Smooth muscle cell (in vitro differentiated cells): ENCODE data around the gene USP16. TPM values are rescaled to one million over a fixed set of nuclear protein-coding genes. Genes with fewer than 3 reads are reported as not detected.
A peak's percentile ranks its signal among the peaks of the same experiment; 100 is the strongest.
"Not testable (repeated sequence)": the region's sequence is repeated elsewhere in the genome, so short reads cannot be mapped to it uniquely, and the experiment has no call there.

Experiments used
- DNase-seq: peaks from one replicate; lab custom pipeline; 2025; ENCODE audit not compliant: unreplicated experiment; lab: John Stamatoyannopoulos, UW
- H2AFZ ChIP-seq: fragments of 200-600 bp; sonication (generic); 2 replicates; pipeline ENCODE4 v1.6.0; 2016; ENCODE audit warnings: antibody characterized with exemption, low read depth, mild to moderate bottlenecking
- H3F3A ChIP-seq: fragments of 200-600 bp; sonication (generic); 2 replicates; pipeline ENCODE4 v1.6.0; 2017; ENCODE audit warnings: antibody characterized with exemption, low read depth
- H3K27ac ChIP-seq: fragments of 200-600 bp; sonication (generic); 2 replicates; pipeline ENCODE4 v1.5.1; 2016; ENCODE audit warnings: low read depth, mild to moderate bottlenecking
- H3K27me3 ChIP-seq: fragments of 200-600 bp; sonication (generic); 2 replicates; pipeline ENCODE4 v1.6.1; 2016; ENCODE audit warnings: low read depth, mild to moderate bottlenecking
- H3K36me3 ChIP-seq: fragments of 200-600 bp; sonication (generic); 2 replicates; pipeline ENCODE4 v1.5.1; 2016; ENCODE audit warnings: low read depth
- H3K4me1 ChIP-seq: fragments of 200-600 bp; sonication (generic); 2 replicates; pipeline ENCODE4 v1.5.1; 2016; ENCODE audit warnings: low read depth
- H3K4me2 ChIP-seq: fragments of 200-600 bp; sonication (generic); 2 replicates; pipeline ENCODE4 v1.6.0; 2016; ENCODE audit warnings: mild to moderate bottlenecking
- H3K4me3 ChIP-seq: fragments of 200-600 bp; sonication (generic); 2 replicates; pipeline ENCODE4 v1.5.1; 2016; ENCODE audit warnings: mild to moderate bottlenecking
- H3K79me2 ChIP-seq: fragments of 200-600 bp; sonication (generic); 2 replicates; pipeline ENCODE4 v1.6.0; 2016; ENCODE audit warnings: low read depth, mild to moderate bottlenecking
- H3K9ac ChIP-seq: fragments of 200-600 bp; sonication (generic); 2 replicates; pipeline ENCODE4 v1.6.0; 2016; ENCODE audit warnings: low read depth
- H3K9me3 ChIP-seq: fragments of 200-600 bp; sonication (generic); replicated peaks from 2 replicates; pipeline ENCODE4 v1.5.1; 2016; ENCODE audit warnings: low read depth
- H4K20me1 ChIP-seq: fragments of 200-600 bp; sonication (generic); 2 replicates; pipeline ENCODE4 v1.6.0; 2016; ENCODE audit warnings: low read depth
- WGBS: methylation state at CpG from one replicate; pipeline ENCODE4 v1.1.7; 2016; ENCODE audit warnings: low lambda C conversion rate; 5-methylcytosine and 5-hydroxymethylcytosine counted together
- polyA plus RNA-seq: library from polyadenylated mRNA; unstranded; fragments of >200 nt; fragmentation: Nextera tagmentation; extraction: Ambion mirVana; gene quantifications from 2 replicates; pipeline ENCODE4 v1.2.1, GENCODE V29; 2016
- total RNA-seq: library from RNA; depleted of rRNA; stranded (reverse); fragments of >200 nt; gene quantifications from 2 replicates; pipeline ENCODE4 v1.2.3, GENCODE V29; 2014
- TF ChIP-seq, protein P1 (sequence below): fragments of 200-600 bp; sonication (generic); IDR thresholded peaks from 2 replicates; pipeline ENCODE4 v1.5.1; 2017; ENCODE audit warnings: borderline replicate concordance, mild to moderate bottlenecking, antibody characterized with exemption; ENCODE audit not compliant: insufficient read depth, poor library complexity, severe bottlenecking

USP16 gene
- total and polyA plus RNA-seq, 2 experiments from 2014 or later = 25.9 to 37.0 TPM

DNA sequence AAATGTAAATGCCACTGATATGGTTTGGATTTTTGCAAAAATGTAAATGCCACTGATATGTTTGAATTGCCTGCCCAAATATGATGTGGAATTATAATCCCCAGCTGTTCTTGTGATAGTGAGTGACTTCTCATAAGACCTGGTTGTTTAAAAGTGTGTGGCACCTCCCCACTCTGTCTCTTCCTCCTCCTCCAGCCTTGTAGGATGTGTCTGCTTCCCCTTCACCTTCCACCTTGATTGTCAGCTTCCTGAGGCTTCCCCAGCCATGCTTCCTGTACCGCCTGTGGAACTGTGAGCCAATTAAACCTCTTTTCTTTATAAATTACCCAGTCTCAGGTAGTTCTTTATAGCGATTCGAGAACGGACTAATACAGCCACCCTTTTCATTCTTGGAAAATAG, 50.3 kb downstream of the USP16 start:
- no peak overlapping the region for H3K4me2 ChIP-seq

DNA sequence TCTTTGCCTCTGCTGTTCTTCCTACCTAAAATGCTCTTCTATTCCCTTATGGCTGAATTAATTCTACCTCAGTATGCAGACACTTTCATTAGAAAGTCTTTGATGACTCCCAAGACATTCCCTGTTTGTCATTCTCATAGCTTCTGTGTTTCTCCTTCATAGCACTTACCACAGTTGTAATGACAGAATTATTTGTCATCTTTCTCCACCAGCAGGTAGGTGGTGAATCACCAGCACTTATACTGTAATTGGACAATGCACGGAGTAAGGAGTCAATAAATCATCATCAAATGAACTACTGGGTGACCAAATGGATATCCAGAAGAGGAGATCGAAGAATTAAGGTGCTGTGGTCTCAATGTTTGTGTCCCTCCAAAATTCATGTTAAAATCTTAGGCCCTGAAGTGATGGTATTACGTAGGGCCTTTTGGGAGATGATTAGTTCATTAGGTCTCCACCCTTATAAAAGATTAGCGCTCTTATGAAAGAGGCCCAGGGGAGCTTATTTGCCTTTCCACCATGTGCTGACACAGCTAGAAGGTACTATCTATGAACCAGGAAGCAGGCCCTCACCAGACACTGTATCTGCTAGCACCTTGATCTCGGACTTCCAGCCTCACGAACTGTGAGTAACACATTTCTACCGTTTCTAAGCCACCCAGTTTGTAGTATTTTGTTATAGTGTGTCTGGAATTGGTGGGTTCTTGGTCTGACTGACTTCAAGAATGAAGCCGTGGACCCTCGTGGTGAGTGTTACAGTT, 51.4 kb downstream of the USP16 start:
- Histone ChIP-seq H4K20me1 (peaks cover 17% of the 10 kb centered on the region), H3F3A (no peaks in the 10 kb centered on the region), H2AFZ (no peak overlapping the region), H3K79me2 (peaks cover 24% of the 10 kb centered on the region), H3K9me3 (no peaks in the 10 kb centered on the region), H3K4me2 (no peak overlapping the region), H3K4me1 (peaks cover 12% of the 10 kb centered on the region), H3K27me3 (no peaks in the 10 kb centered on the region), H3K9ac (no peak overlapping the region), H3K4me3 (no peak overlapping the region), H3K27ac (peak overlapping the region; percentile 55), H3K36me3 (no peaks in the 10 kb centered on the region)
- TF ChIP-seq, protein P1, sequence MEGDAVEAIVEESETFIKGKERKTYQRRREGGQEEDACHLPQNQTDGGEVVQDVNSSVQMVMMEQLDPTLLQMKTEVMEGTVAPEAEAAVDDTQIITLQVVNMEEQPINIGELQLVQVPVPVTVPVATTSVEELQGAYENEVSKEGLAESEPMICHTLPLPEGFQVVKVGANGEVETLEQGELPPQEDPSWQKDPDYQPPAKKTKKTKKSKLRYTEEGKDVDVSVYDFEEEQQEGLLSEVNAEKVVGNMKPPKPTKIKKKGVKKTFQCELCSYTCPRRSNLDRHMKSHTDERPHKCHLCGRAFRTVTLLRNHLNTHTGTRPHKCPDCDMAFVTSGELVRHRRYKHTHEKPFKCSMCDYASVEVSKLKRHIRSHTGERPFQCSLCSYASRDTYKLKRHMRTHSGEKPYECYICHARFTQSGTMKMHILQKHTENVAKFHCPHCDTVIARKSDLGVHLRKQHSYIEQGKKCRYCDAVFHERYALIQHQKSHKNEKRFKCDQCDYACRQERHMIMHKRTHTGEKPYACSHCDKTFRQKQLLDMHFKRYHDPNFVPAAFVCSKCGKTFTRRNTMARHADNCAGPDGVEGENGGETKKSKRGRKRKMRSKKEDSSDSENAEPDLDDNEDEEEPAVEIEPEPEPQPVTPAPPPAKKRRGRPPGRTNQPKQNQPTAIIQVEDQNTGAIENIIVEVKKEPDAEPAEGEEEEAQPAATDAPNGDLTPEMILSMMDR = no peak
- WGBS = 90% methylated on average over 9 of the region's 9 CpGs
- no peak for DNase-seq

More for the DNA sequence above, 50.3 kb downstream of the USP16 start:
- Histone ChIP-seq H3K4me1 (peaks cover 12% of the 10 kb centered on the region), H2AFZ (no peak overlapping the region), H3K79me2 (peaks cover 35% of the 10 kb centered on the region), H3K27me3 (no peaks in the 10 kb centered on the region), H4K20me1 (peaks cover 28% of the 10 kb centered on the region), H3F3A (no peaks in the 10 kb centered on the region), H3K4me3 (no peak overlapping the region), H3K36me3 (no peaks in the 10 kb centered on the region), H3K9me3 (no peaks in the 10 kb centered on the region), H3K9ac (no peak overlapping the region), H3K27ac (peak overlapping the region; percentile 55)
- 95% methylated on average over 4 of the region's 4 CpGs for WGBS
- TF ChIP-seq, protein P1 = no peak
- no peak for DNase-seq

DNA sequence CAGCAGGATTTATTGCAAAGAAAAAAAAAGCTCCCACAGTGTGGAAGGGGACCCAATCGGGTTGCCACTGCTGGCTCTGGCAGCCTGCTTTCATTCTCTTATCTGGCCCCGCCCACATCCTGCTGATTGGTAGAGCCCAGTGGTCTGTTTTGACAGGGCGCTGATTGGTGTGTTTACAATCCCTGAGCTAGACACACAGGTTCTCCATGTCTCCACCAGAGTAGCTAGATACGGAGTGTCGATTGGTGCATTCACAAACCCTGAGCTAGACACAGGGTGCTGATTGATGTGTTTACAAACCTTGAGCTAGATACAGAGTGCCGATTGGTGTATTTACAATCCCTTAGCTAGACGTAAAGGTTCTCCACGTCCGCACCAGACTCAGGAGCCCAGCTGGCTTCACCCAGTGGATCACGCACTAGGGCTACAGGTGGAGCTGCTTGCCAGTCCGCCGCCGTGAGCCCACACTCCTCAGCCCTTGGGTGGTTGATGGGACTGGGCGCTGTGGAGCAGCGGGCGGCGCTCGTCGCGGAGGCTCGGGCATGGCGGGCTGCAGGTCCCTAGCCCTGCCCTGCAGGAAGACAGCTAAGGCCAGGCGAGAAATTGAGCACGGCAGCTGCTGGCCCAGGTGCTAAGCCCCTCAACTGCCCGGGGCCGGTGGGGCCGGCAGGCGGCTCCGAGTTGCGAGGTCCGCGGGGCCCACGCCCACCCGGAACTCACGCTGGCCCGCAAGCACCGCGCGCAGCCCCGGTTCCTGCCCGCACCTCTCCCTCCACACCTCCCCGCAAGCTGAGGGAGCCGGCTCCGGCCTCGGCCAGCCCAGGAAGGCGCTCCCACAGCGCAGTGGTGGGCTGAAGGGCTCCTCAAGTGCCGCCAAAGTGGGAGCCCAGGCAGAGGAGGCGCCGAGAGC, 52.5 kb downstream of the USP16 start:
- not testable (repeated sequence) for H3K9ac ChIP-seq, H3K27ac ChIP-seq, H3K27me3 ChIP-seq, H3F3A ChIP-seq, H3K9me3 ChIP-seq, H4K20me1 ChIP-seq, H2AFZ ChIP-seq, H3K4me2 ChIP-seq, H3K36me3 ChIP-seq, DNase-seq, H3K4me3 ChIP-seq, H3K4me1 ChIP-seq
- WGBS = 92% methylated on average over 35 of the region's 50 CpGs
- H3K79me2 ChIP-seq = peaks cover 13% of the 10 kb centered on the region

DNA sequence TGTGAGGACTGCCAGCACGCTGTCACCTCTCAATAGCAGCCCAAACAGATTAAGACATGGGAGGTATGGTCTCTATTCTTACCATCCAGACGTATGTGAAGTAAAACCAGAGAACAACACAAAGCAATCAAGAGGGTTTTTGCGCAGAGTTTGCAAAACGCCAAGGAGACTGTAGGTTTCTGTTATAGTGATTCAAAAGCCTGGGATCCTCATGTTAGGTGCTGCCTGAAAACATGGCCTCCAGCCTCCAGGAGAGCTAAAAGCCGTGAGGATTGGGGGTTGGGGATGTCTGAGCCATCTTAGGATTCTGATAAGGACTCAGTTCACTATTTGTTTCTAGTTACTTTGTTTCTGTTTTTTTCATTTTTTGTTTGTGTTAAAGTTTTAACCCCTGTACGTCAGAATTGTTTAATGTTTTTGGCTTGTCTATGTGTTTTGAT, 53.2 kb downstream of the USP16 start:
- no peaks in the 10 kb centered on the region for H3K9me3 ChIP-seq
- no peaks in the 10 kb centered on the region for H3K36me3 ChIP-seq
- H3K4me3 ChIP-seq = no peak overlapping the region
- TF ChIP-seq, protein P1 = no peak
- 91% methylated on average over 6 of the region's 6 CpGs for WGBS
- H3K27me3 ChIP-seq = no peaks in the 10 kb centered on the region
- H4K20me1 ChIP-seq = no peaks in the 10 kb centered on the region
- no peak overlapping the region for H3K4me2 ChIP-seq
- DNase-seq = no peak
- peaks cover 6% of the 10 kb centered on the region for H3K79me2 ChIP-seq
- no peak overlapping the region for H3K27ac ChIP-seq
- no peaks in the 10 kb centered on the region for H3F3A ChIP-seq
- H2AFZ ChIP-seq = no peak overlapping the region
- H3K9ac ChIP-seq = no peak overlapping the region
- no peaks in the 10 kb centered on the region for H3K4me1 ChIP-seq
